ENCODE data around the gene NARF. TPM values are rescaled to one million over a fixed set of nuclear protein-coding genes. Genes with fewer than 3 reads are reported as not detected.
A peak's percentile ranks its signal among the peaks of the same experiment; 100 is the strongest.
"Not testable (repeated sequence)": the region's sequence is repeated elsewhere in the genome, so short reads cannot be mapped to it uniquely, and the experiment has no call there.

The NARF gene
- total RNA-seq, 2 experiments from 2014 or later, result 114 TPM

GRCh38 chr17:82444941-82445521 is 13.5 kb upstream of the NARF start:
- CTCF ChIA-PET, result interaction anchor here (1.9 kb wide), 1 partner anchor 109 kb away, joined by 6 read pairs; no protein-coding TSS in a partner anchor
- H3K9me3 Mint-ChIP-seq (ENCODE audit: low read depth), result no peaks in the 10 kb centered on the region
- H3K27me3 Mint-ChIP-seq, result no peaks in the 10 kb centered on the region
- H3K36me3 Mint-ChIP-seq, result peaks cover 41% of the 10 kb centered on the region
- no peak overlapping the region for H3K27ac Mint-ChIP-seq
- DNase-seq (no peak), ATAC-seq (no peak)
- no peak overlapping the region for H3K4me3 Mint-ChIP-seq
- H3K4me1 Mint-ChIP-seq, result peaks cover 26% of the 10 kb centered on the region

- H3K27me3 Mint-ChIP-seq, result no peaks in the 10 kb centered on the region
- H3K4me1 Mint-ChIP-seq, result peaks cover 26% of the 10 kb centered on the region
- no peak overlapping the region for H3K4me3 Mint-ChIP-seq
- no peaks in the 10 kb centered on the region for H3K9me3 Mint-ChIP-seq (ENCODE audit: low read depth)
- no peak overlapping the region for H3K27ac Mint-ChIP-seq
- DNase-seq, result no peak
- ATAC-seq, result no peak
- CTCF ChIA-PET, result interaction anchor here (1.9 kb wide), 1 partner anchor 109 kb away, joined by 6 read pairs; no protein-coding TSS in a partner anchor
- peaks cover 41% of the 10 kb centered on the region for H3K36me3 Mint-ChIP-seq
Measured at GRCh38 chr17:82445542-82445941, 13.0 kb upstream of the NARF start.

- DNase-seq, result no peak
- ATAC-seq, result no peak
- no peaks in the 10 kb centered on the region for H3K27me3 Mint-ChIP-seq
- no peak overlapping the region for H3K27ac Mint-ChIP-seq
- CTCF ChIA-PET, result interaction anchor here (1.9 kb wide), 1 partner anchor 108 kb away, joined by 6 read pairs; no protein-coding TSS in a partner anchor
- H3K4me3 Mint-ChIP-seq, result no peak overlapping the region
- no peaks in the 10 kb centered on the region for H3K9me3 Mint-ChIP-seq (ENCODE audit: low read depth)
- peaks cover 30% of the 10 kb centered on the region for H3K4me1 Mint-ChIP-seq
- peaks cover 41% of the 10 kb centered on the region for H3K36me3 Mint-ChIP-seq
Measured at GRCh38 chr17:82446124-82446523, 12.4 kb upstream of the NARF start.

GRCh38 chr17:82446649-82447048 is 11.9 kb upstream of the NARF start:
- Mint-ChIP-seq H3K4me1 (peaks cover 35% of the 10 kb centered on the region), H3K9me3 (ENCODE audit: low read depth) (no peaks in the 10 kb centered on the region), H3K27me3 (no peaks in the 10 kb centered on the region), H3K4me3 (no peak overlapping the region), H3K27ac (no peak overlapping the region), H3K36me3 (peaks cover 41% of the 10 kb centered on the region)
- CTCF ChIA-PET, result interaction anchor here (0.7 to 1.9 kb wide), 2 partner anchors 108 to 134 kb away, joined by 3 to 6 read pairs; no protein-coding TSS in a partner anchor
- DNase-seq, result no peak
- no peak for ATAC-seq

- Mint-ChIP-seq H3K36me3 (peaks cover 43% of the 10 kb centered on the region), H3K4me1 (peaks cover 44% of the 10 kb centered on the region)
Measured at GRCh38 chr17:82447876-82448275, 10.7 kb upstream of the NARF start.

GRCh38 chr17:82449131-82449882 is 9.2 kb upstream of the NARF start:
- Mint-ChIP-seq H3K9me3 (ENCODE audit: low read depth) (no peaks in the 10 kb centered on the region), H3K36me3 (peaks cover 44% of the 10 kb centered on the region), H3K27ac (peak overlapping the region; percentile 95), H3K27me3 (no peaks in the 10 kb centered on the region), H3K4me1 (peaks cover 45% of the 10 kb centered on the region), H3K4me3 (peak overlapping the region; percentile 91)
- DNase-seq (peak; percentile 88), ATAC-seq (peak; percentile 38)
- CTCF ChIA-PET, result interaction anchor here (0.9 to 1.5 kb wide), 8 partner anchors 8 to 104 kb away, joined by 3 to 12 read pairs (median 4); no protein-coding TSS in a partner anchor

More at GRCh38 chr17:82447876-82448275, 10.7 kb upstream of the NARF start:
- Mint-ChIP-seq H3K27me3 (no peaks in the 10 kb centered on the region), H3K9me3 (ENCODE audit: low read depth) (no peaks in the 10 kb centered on the region), H3K4me3 (peak overlapping the region; percentile 39), H3K27ac (peak overlapping the region; percentile 71)
- ATAC-seq (no peak), DNase-seq (no peak)
- CTCF ChIA-PET, result no interaction called here

- DNase-seq (peak; percentile 59), ATAC-seq (peak; percentile 2)
- peaks cover 45% of the 10 kb centered on the region for H3K36me3 Mint-ChIP-seq
- no peaks in the 10 kb centered on the region for H3K27me3 Mint-ChIP-seq
- peak overlapping the region; percentile 95 for H3K27ac Mint-ChIP-seq
- H3K4me1 Mint-ChIP-seq, result peaks cover 45% of the 10 kb centered on the region
- H3K9me3 Mint-ChIP-seq (ENCODE audit: low read depth), result no peaks in the 10 kb centered on the region
- H3K4me3 Mint-ChIP-seq, result peak overlapping the region; percentile 91
- CTCF ChIA-PET, result interaction anchor here (0.9 to 1.5 kb wide), 6 partner anchors 8 to 104 kb away, joined by 3 to 12 read pairs (median 4); no protein-coding TSS in a partner anchor
Measured at GRCh38 chr17:82449883-82450356, 8.6 kb upstream of the NARF start.

GRCh38 chr17:82450357-82451106 is 8.0 kb upstream of the NARF start, which contains the start of gene CYBC1:
CYBC1 (minus strand) TSS chr17:82450752; CDS start chr17:82449254, 1,498 bp downstream.
- DNase-seq, result peak; percentile 96
- ATAC-seq, result peak; percentile 86
- H3K4me1 Mint-ChIP-seq, result peaks cover 46% of the 10 kb centered on the region
- peaks cover 45% of the 10 kb centered on the region for H3K36me3 Mint-ChIP-seq
- H3K4me3 Mint-ChIP-seq, result peak within 1 kb of the TSS; percentile 91
- CTCF ChIA-PET, result interaction anchor here (0.7 kb wide), 1 partner anchor 80 kb away, joined by 4 read pairs; no protein-coding TSS in a partner anchor
- no peaks in the 10 kb centered on the region for H3K27me3 Mint-ChIP-seq
- no peaks in the 10 kb centered on the region for H3K9me3 Mint-ChIP-seq (ENCODE audit: low read depth)
- H3K27ac Mint-ChIP-seq, result peak within 1 kb of the TSS; percentile 95

GRCh38 chr17:82452162-82452561 is 6.4 kb upstream of the NARF start:
- Mint-ChIP-seq H3K9me3 (ENCODE audit: low read depth) (no peaks in the 10 kb centered on the region), H3K27me3 (no peaks in the 10 kb centered on the region), H3K4me3 (peak overlapping the region; percentile 21), H3K36me3 (peaks cover 40% of the 10 kb centered on the region), H3K4me1 (peaks cover 44% of the 10 kb centered on the region), H3K27ac (peak overlapping the region; percentile 95)
- ATAC-seq, result no peak
- CTCF ChIA-PET, result no interaction called here
- DNase-seq, result no peak

- Mint-ChIP-seq H3K4me1 (peaks cover 44% of the 10 kb centered on the region), H3K36me3 (peaks cover 33% of the 10 kb centered on the region), H3K27ac (peak overlapping the region; percentile 63)
- not testable (repeated sequence) for ATAC-seq; H3K4me3 Mint-ChIP-seq; DNase-seq; H3K9me3 Mint-ChIP-seq (ENCODE audit: low read depth); H3K27me3 Mint-ChIP-seq
- CTCF ChIA-PET, result interaction anchor here (0.6 kb wide), 1 partner anchor 76 kb away, joined by 4 read pairs; no protein-coding TSS in a partner anchor
Measured at GRCh38 chr17:82453151-82453550, 5.4 kb upstream of the NARF start.

- ATAC-seq, result not testable (repeated sequence)
- H3K4me1 Mint-ChIP-seq, result peaks cover 44% of the 10 kb centered on the region
Measured at GRCh38 chr17:82453706-82454105, 4.8 kb upstream of the NARF start.

GRCh38 chr17:82457073-82457928 is 1.2 kb upstream of the NARF start:
- Mint-ChIP-seq H3K27me3 (no peaks in the 10 kb centered on the region), H3K27ac (peak overlapping the region; percentile 95), H3K9me3 (ENCODE audit: low read depth) (no peaks in the 10 kb centered on the region), H3K36me3 (peaks cover 39% of the 10 kb centered on the region), H3K4me3 (peak overlapping the region; percentile 93), H3K4me1 (peaks cover 42% of the 10 kb centered on the region)
- ATAC-seq (no peak), DNase-seq (peak; percentile 41)
- CTCF ChIA-PET, result interaction anchor here (0.9 to 1.6 kb wide), 3 partner anchors 8 to 108 kb away, joined by 3 to 5 read pairs (median 5); no protein-coding TSS in a partner anchor

More at GRCh38 chr17:82453706-82454105, 4.8 kb upstream of the NARF start:
- H3K36me3 Mint-ChIP-seq, result peaks cover 32% of the 10 kb centered on the region
- DNase-seq; CTCF ChIA-PET; H3K4me3 Mint-ChIP-seq; H3K27ac Mint-ChIP-seq; H3K9me3 Mint-ChIP-seq (ENCODE audit: low read depth); H3K27me3 Mint-ChIP-seq: not testable (repeated sequence)

All from activated CD8-positive, alpha-beta memory T cell treated with anti-CD3 and anti-CD28 coated beads, Interleukin-2, amount 10 ng/mL, durations not matched to agents 7 days and 5 days (primary cell).